ENCODE measurements around the gene ANXA6. TPM values are rescaled to one million over a fixed set of nuclear protein-coding genes. Genes with fewer than 3 reads are reported as not detected.
A peak's percentile ranks its signal among the peaks of the same experiment; 100 is the strongest.

The ANXA6 gene
- total and polyA plus RNA-seq, 9 of the 15 experiments (the other 6 are each of a cell fraction or from before 2014, with no cell fraction given), result 0.70 to 13.2 (median 8.3) TPM

- no peaks in the 10 kb centered on the region for H4K20me1 ChIP-seq (replicated peaks; ENCODE audit: control insufficient read depth, insufficient read depth, low read length)
- no peaks in the 10 kb centered on the region for H3K79me2 ChIP-seq (ENCODE audit: control insufficient read depth, insufficient read depth, low read length)
- CTCF ChIA-PET (ENCODE audit: low intra/inter-chr PET ratio), result interaction anchor here (0.5 kb wide), 1 partner anchor 96 kb away, joined by 3 read pairs; no protein-coding TSS in a partner anchor
- no TSS peak for BruUV-seq (replicated peaks)
- H3K36me3 ChIP-seq (ENCODE audit: control insufficient read depth, insufficient read depth, low read length), result no peaks in the 10 kb centered on the region
- no peaks in the 10 kb centered on the region; a peak in 2 of 5 replicates for H3K4me1 ChIP-seq (replicated peaks in 1 of 2; ENCODE audit: control insufficient read depth in 2 of 2, insufficient read depth in 2 of 2, low read length in 2 of 2)
- ATAC-seq (0 out of 3 replicates have a peak, but pooled peaks have one; percentile 27), DNase-seq (ENCODE audit: extremely low read depth in 1 of 4, low spot score in 3 of 4) (no peak), FAIRE-seq (no peak)
- no peaks in the 10 kb centered on the region for H3K9me1 ChIP-seq (ENCODE audit: control insufficient read depth, insufficient read depth, low read length)
- POLR2A ChIA-PET, result interaction anchor here (1.2 to 1.7 kb wide), 2 partner anchors 20 to 66 kb away, joined by 3 to 4 read pairs; no protein-coding TSS in a partner anchor
- in situ Hi-C loops (cut with MboI), result no loop called here
- intact Hi-C loops (cut with micrococcal nuclease), result no loop called here
- H3K9me3 ChIP-seq (replicated peaks; ENCODE audit: control insufficient read depth, insufficient read depth, low read depth, low read length), result no peaks in the 10 kb centered on the region
- no peak overlapping the region for H3K27ac ChIP-seq (ENCODE audit: extremely low read depth, low read depth, low read length)
- no peak overlapping the region for H2AFZ ChIP-seq (ENCODE audit: low read depth, low read length)
- no peak overlapping the region for H3K9ac ChIP-seq (ENCODE audit: insufficient read depth in 1 of 2, low read depth in 2 of 2, low read length in 2 of 2)
- H3K4me2 ChIP-seq (ENCODE audit: insufficient read depth, low read length), result no peak overlapping the region
- peaks cover 6 to 25% of the 10 kb centered on the region in 2 experiments; a peak in 3 of 5 replicates for H3K27me3 ChIP-seq (ENCODE audit: control insufficient read depth in 2 of 2, insufficient read depth in 2 of 2, low read length in 2 of 2)
- H3K4me3 ChIP-seq, result no peak overlapping the region
- WGBS (ENCODE audit: insufficient coverage, low coverage, missing lambda C conversion rate), result 8% methylated on average over 7 of the region's 7 CpGs
- no peak for TF ChIP-seq C11orf30 (IDR thresholded peaks at IDR 0.05; ENCODE audit: low read depth)
- TF ChIP-seq SP1 (CRISPR knock-in tag; IDR thresholded peaks at IDR 0.05), result no peak
- no peak for TF ChIP-seq ZNF518B (CRISPR knock-in tag; IDR thresholded peaks at IDR 0.05)
- TF ChIP-seq JUN (IDR thresholded peaks at IDR 0.05; ENCODE audit: borderline replicate concordance, low read depth, low read length), result no peak
- no peak for TF ChIP-seq JUN (CRISPR knock-in tag; IDR thresholded peaks at IDR 0.05; ENCODE audit: borderline replicate concordance)
- no peak for TF ChIP-seq MTF1 (CRISPR knock-in tag; IDR thresholded peaks at IDR 0.05; ENCODE audit: borderline replicate concordance)
- TF ChIP-seq TFE3 (CRISPR knock-in tag; IDR thresholded peaks at IDR 0.05), result no peak
- no peak for TF ChIP-seq CBX2 (IDR thresholded peaks at IDR 0.05; ENCODE audit: insufficient read depth, low read length, poor library complexity, severe bottlenecking)
- TF ChIP-seq THRB (CRISPR knock-in tag; conservative IDR thresholded peaks at IDR 0.05), result no peak
- TF ChIP-seq ETV6 (IDR thresholded peaks at IDR 0.05; ENCODE audit: borderline replicate concordance in 1 of 2, low read depth in 2 of 2, low read length in 1 of 2), result no peak
- no peak for TF ChIP-seq ETV6 (CRISPR knock-in tag; IDR thresholded peaks at IDR 0.05; ENCODE audit: borderline replicate concordance)
- no peak for TF ChIP-seq ZNF707 (CRISPR knock-in tag; conservative IDR thresholded peaks at IDR 0.05)
- TF ChIP-seq ZNF408 (CRISPR knock-in tag; IDR thresholded peaks at IDR 0.05; ENCODE audit: low read depth), result no peak
- TF ChIP-seq TARDBP (IDR thresholded peaks at IDR 0.05), result no peak
- TF ChIP-seq HDAC8 (tag; IDR thresholded peaks at IDR 0.05), result no peak
- TF ChIP-seq ZZZ3 (IDR thresholded peaks at IDR 0.05), result no peak
- no peak for TF ChIP-seq CHD4 (IDR thresholded peaks at IDR 0.05; ENCODE audit: insufficient read depth, insufficient replicate concordance, low read depth, low read length, poor library complexity, severe bottlenecking)
These were observed 9.0 kb downstream of the ANXA6 start for GRCh38 chr5:151148583-151148982.
